Measurements from ENCODE around the gene IGFBP4.
"Not testable (repeated sequence)": the region's sequence is repeated elsewhere in the genome, so short reads cannot be mapped to it uniquely, and the experiment has no call there.

Gene IGFBP4

DNA sequence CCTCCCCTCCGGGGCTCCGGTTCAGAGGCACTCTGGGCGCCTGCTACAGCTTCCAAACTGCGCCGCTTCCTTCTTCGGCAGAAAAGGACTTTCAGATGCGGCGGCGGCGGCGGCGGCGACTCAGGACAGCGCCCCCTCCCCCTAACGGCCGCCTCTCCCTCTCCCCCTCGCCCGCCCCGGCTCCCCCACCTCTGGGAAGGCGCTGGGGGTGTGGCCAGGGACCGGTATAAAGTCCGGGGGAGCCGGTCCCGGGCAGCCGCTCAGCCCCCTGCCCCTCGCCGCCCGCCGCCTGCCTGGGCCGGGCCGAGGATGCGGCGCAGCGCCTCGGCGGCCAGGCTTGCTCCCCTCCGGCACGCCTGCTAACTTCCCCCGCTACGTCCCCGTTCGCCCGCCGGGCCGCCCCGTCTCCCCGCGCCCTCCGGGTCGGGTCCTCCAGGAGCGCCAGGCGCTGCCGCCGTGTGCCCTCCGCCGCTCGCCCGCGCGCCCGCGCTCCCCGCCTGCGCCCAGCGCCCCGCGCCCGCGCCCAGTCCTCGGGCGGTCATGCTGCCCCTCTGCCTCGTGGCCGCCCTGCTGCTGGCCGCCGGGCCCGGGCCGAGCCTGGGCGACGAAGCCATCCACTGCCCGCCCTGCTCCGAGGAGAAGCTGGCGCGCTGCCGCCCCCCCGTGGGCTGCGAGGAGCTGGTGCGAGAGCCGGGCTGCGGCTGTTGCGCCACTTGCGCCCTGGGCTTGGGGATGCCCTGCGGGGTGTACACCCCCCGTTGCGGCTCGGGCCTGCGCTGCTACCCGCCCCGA is at the start of gene IGFBP4:
Gene IGFBP4, plus strand, starts transcription at position 255 of the 792 bp plus-strand sequence. Its CDS starts 286 bp downstream, at position 541.
- peak; percentile 69 for DNase-seq

DNA sequence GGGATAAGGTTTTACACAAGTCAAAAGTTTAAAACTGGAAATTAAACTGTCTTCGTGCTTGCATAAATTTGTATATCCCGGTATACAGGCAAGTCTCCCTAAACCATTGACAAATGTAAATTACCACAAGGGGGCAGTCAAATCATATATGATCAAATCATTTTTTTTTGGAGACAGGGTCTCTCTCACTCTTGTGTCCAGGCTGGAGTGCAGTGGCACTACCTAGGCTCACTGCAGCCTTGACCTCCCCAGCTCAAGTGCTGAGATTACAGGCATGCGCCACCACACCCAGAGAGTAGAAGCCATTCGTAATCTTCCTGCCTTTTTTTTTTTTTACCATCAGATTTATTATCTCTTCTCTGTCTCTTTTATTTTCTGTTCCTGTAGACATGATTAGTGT is 44.1 kb upstream of the IGFBP4 start:
- no peak for DNase-seq

DNA sequence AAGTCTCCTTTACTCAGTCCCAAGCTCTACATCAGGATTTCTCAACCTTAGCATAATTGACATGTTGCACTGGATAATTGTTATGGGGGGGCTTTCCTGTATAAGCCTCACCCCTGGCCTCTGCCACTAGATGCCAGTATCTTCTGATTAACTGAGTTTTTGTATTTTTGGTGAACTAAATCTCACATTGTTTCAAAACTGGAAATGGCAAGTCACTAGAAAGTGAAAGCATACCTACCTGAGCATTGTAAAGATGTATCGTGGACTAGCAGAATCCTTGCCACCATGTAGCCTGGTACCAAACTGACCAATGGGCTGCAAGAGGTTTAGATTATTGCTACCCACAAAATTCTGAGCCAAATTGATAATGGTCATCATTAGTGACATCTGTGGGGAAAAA is 40.6 kb upstream of the IGFBP4 start:
- DNase-seq, result no peak

DNA sequence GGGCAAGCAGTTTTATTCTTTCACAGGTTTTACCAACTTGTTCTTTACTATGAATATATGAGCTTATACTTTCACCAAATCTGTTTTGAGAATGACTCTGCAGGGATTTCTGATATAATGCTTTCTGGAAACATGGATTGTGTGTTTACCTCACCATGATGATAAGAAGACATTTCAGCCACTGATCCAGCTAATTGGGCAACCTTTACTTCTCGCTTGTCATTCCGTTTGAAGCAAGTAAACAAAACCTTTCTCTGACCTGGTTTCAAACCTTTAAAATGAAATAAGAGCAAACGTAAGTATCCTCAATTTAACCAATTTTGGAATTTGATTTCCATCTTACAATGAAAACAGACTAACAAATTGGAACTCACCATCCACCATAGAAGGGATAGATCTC is 39.2 kb upstream of the IGFBP4 start:
- no peak for DNase-seq

DNA sequence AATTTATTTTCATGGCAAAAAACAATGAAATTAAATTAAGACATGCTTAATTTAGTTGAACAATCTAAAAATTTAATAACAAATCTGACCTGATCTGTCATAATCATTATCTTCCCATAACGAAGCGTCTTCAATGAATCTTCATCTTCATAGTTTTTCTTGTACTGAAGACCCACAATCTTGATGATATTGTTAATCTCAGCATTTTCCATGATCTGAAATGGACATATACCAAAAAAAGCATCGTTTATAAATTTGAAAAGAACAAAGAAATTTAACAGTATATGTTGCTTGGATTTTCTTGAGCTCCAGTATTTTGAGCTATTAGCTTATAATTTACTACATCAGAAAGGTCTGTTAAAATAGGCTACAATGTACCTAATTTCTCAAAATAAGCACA is 35.8 kb upstream of the IGFBP4 start:
- DNase-seq, result no peak

DNA sequence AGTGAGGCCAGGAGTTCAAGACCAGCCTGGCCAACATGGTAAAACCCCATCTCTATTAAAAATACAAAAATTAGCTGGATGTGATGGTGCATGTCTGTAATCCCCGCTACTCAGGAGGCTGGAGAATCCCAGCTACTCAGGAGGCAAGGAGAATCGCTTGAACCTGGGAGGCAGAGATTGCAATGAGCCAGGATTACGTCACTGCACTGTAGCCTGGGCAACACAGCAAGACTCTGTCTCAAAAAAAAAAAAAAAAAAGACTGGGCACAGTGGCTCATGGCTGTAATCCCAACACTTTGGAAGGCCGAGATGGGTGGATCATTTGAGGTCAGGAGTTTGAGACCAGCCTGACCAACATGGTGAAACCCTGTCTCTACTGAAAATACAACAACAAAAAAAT is 33.7 kb upstream of the IGFBP4 start:
- DNase-seq, result not testable (repeated sequence)

DNA sequence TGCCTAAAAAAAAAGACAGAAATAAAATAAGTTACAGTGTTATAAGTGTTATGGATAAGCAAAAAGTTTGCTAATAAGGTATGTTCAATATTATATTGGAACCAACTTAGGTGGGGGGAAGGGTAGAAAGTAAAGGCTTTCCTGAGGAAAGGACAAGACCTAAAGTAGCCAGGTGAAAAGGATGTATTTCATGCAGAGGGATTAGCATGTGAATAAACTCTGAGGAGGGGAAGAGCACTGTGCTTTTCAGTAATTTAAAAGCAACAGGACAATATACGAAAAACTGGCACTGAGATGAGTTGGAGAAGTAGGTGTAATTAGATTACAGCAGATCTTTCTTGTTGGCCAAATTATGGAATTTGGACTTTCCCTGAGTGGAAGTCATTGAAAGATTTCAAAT is 33.2 kb upstream of the IGFBP4 start:
- no peak for DNase-seq

DNA sequence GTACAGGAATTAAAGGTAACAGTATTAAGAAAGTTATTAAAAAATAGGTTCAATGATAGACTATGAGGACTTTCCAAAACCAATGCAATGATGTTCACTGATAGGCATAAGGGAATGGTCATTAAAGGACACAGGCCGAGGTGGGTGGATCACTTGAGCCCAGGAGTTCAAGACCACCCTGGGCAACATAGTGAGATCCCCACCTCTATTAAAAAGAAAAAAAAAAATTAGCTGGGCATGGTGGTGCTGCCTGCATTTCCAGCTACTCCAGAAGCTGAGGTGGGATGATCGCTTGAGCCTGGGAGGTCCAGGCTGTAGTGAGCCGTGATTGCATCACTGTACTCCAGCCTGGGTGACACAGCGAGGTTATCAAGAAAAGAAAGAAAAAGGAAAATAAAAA is 31.4 kb upstream of the IGFBP4 start:
- no peak for DNase-seq

DNA sequence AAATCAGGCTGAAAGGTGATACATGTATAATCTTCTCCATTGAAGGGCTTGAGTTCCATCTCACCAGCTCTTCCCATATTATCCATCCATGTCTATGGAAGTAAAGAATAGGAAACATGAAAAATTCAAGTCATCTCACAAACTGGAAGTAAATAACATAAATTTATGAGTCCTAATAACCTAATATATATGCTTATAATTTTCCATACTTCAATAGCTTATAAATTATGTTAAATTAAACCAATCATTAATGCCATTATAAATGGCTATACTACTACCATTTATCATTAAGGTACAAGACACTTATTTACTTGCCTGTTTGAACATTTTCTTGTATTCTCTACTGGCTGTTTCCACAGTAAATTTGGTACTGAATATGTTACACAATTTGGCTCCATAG is 30.4 kb upstream of the IGFBP4 start:
- DNase-seq, result no peak

DNA sequence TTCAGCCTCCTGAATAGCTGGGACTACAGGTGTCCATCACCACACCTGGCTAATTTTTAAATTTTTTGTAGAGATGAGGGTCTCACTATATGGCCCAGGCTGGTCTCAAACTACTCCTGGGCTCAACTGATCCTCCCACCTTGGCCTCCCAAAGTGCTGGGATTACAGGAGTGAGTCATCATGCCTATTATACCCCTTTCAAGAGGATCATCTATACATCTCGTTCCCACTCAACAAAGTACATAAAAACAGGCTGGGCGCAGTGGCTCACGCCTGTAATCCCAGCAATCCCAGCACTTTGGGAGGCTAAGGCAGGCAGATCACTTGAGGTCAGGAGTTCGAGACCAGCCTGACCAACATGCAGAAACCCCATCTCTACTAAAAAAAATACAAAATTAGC is 28.9 kb upstream of the IGFBP4 start:
- DNase-seq, result not testable (repeated sequence)

DNA sequence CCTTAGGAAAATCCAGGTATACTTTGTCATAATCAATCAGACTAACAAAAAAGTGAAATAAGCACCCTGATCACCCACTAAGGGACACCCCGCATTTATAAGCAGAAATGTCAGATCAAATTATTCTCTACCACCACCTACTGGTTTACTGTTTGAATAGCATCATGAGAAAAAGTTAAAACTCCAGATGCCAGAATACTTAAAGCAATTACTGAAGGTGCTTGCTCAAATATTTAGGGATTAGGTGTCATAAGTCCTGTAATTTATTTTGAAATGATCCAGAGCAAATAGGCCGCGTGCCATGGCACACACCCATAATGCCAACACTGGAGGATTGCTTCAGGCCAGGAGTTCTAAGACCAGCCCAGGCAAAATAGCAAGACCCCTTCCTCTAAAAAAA is 27.9 kb upstream of the IGFBP4 start:
- DNase-seq, result no peak

DNA sequence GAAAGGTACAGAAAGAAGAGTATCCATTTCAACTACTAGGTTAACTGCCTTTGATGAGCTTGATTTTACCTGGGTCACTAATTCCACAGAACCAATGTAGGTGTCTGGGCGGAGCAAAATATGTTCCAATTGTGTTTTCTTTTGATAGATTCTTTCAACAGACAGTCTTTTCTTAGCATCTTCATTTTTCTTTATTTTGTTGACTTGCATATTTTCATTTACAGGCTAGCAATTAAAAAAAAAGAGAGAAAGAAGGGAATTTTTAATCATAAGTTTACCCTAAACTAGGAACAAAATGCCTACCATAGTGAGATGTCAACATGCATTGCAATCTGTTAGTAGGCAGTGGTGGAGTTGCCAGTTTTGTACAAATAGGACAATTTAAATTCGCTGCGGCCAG is 26.6 kb upstream of the IGFBP4 start:
- no peak for DNase-seq

DNA sequence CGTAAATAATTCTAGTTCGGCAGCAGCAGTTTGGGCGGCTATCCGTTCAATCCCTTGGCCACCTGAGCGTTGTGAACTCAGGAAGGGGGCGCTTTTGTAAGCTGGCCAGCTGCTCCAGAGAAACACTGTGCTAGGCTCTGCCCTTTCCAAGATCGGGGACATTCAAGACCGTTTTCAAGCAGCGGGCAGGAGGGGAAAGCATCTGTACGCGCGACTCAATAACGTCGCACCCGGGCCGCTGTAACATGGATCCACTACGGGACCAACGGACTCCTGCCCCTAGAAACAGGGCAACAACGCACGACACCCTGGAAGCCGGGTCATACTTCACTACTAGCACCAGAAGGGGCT is 26.0 kb upstream of the IGFBP4 start:
- DNase-seq, result no peak

DNA sequence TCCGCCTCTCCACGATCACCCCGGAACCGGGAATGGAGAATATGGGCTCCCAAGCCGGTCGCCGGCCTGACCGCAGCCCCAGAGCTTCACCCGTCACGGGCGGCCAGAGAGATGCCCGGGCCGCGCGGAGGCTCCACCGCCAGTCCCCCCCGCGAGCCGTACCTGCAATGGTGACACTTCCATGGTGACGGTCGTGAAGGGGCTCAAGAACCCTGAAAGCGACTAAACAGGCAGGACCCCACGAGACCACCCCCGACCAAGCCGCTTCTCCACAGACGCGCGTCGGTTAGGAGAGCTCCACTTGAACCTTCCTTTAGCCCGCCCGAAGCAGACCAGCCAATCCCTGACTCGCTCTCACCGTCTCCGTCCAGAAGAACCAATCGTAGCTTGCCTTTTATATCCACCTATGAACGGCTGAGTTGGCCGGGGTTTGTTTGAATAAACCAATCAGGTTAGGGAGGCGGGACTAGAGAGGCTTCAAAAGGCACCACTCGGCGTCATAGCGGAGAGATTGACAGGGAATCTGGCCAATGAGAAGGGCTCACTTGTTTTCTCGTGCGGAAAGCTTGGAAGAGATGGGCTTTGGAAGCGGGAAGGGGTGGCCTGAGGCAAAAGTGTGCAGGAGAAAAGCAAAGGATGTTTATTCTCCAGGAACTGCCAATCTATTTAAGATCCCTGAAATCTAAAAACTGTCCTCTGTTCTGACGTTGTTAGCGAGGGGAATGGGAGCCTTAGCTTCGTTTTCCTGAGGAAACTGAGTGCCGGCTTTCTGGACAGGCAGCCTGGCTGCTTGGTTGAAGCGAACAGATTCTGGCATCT is 25.4 kb upstream of the IGFBP4 start, which contains the start of gene TOP2A:
Gene TOP2A, minus strand, starts transcription at position 288 of the 819 bp plus-strand sequence. Its CDS starts 105 bp downstream, at position 183.
- DNase-seq, result peak; percentile 93

DNA sequence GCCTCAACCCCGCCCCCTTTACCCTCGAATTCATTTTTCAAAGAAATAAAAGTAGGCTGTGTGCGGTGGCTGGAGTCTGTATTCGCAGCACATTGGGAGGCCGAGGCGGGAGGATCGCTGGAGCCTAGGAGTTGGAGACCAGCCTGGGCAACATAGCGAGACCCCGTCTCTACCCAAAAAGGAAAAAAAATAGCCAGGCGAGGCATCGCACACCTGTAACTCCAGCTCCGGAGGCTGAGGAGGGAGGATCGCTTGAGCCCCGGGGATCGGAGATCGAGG is 24.9 kb upstream of the IGFBP4 start:
- no peak for DNase-seq

DNA sequence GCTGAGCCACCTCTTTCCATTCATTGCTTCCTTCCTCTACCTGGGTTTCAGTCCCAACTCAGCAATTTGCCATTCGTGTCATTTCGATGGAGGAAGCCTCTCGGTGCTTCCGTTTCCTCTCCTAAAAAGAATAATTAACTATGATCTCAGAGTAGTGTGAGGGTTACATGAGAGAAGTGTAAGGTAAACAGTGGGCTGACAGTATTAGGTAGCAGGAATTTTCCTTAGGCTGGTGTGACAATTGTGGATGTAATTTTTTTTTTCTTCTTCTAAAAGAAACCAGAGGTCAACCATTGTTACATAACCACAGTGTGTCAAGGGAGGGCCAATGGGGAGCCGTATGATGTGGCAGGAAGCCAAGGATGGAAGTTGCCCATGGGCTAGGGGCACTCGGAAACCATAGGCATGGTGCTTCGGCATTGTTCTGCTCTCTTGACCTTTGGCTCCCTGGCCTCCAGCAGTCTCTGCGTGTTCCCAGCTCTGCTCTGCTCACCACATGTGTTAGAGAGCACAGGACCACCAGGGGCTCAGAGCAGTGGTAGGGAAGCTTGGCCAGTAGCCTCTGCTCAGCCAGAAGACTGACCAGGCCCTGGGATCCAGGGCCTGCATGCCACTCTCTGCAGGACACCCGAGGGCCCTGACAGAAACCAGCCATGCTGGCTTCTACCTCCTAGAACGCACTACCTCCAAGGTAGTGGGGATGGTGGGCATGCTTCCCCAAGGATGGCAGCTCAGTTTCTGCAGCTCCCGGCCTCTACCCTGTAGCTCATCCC is 23.5 kb upstream of the IGFBP4 start:
- DNase-seq, result no peak

DNA sequence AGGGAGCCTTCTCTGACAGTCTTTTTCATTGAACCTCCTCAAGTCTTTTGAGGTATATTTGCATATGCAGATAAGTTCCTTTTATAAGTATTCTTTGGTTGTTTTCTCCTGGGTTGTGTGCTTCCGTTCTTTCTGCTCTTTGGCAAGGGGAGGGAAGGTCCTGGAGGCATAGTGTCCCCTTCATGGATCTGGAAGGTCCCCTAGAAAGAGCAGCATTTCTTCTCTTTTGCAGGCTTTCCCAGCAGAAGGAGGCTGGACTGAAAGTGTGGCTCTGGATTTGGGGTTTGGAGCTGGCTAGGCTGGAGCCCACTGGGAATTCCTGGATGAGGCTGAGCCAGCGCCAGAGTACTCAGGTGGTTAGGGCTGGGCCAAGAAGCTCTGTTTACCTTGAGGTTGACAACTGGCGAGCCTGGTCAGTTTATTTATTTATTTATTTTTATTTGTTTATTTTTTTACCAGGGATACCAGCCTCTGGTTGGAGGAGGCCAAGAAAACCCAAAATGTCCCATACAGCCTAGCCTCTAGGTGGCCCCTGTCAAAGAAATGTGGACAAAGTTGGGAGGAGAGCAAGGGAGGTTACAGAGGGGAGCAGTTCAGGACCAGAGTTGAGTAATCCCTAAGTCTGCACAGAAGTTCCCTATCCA is 20.1 kb upstream of the IGFBP4 start:
- DNase-seq, result no peak

DNA sequence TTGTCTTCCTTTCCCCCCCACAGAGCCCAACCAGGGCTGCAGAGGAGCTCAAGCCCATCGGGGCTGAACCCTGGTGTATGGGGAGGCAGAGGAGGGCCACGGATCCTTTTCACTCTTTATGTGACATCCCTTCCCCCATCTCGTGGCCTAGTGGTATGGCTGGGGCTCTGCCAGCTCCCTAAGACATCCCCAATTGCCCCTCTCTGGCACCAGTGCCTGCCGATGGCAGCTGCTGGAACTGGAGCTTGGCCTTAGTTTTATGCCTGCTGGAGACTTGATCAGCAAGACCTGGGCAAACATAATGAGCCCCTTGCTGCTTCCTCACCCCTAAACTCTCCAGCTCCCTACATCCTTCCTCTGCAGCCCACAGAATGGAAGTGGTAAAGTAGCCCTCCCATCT is 17.5 kb upstream of the IGFBP4 start:
- DNase-seq, result no peak

DNA sequence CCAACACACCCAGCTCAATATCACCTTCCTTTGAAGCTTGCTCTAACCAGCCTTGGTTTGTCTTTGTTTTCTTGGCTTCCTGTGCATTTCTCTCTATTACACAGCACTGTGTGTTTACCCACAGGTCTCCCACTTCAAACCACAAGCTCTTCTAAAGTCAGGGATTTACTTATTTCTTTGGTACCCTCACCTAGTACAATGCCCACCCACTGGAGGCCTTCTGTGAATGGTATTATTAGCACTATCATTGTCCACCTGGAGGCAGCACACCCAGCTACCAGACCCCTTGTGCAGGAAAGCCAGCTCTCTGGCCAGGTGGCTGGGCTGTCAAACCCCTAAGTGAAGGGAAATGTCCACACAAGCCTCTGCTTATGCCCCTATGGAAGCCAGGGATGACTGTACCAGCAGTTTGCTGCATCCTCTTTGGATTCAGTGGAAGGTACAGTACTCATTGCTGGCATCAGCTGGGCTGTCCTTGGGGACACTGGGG is 16.2 kb upstream of the IGFBP4 start:
- DNase-seq, result no peak

DNA sequence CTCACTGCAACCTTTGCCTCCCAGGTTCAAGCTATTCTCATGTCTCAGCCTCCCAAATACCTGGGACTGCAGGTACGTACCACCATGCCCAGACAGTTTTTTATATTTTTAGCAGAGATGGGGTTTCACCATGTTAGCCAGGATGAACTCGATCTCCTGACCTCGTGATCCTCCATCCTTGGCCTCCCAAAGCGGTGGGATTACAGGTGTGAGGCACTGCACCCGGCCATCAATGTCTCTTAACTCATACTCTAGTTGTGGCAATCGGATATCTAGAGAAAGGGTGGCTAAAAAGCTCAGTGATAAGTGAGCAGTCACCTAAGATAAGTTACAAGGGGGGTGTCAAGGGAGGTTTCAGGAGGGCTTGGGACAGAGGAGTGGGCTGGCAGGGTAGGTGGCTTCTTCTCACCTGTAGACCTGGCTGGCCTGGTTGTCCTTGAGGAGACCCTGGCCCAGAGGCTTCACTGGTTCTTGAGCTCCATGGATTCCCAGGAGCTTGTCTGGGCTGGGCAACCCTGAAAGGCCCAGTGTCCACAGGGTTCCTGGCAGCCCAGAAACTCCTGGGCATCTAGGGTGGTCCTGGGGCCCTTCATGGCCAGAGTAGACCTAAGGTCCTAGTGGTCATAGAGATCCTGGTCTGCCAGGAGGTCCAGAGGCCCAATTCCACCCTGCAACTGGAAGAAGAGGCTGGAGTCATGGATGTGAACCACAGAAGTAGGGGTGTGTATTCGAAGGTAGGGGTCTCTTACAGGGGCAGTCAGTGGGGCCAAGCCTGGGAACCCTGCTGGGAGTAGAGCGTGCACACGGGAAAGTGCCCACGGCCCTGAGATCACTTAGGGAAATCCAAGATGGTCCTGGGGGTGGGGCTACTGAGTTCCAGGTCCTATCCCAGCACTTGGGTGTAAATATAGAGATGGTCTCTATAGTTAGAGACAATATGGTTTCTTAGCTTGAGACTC is 12.7 kb upstream of the IGFBP4 start:
- no peak for DNase-seq

DNA sequence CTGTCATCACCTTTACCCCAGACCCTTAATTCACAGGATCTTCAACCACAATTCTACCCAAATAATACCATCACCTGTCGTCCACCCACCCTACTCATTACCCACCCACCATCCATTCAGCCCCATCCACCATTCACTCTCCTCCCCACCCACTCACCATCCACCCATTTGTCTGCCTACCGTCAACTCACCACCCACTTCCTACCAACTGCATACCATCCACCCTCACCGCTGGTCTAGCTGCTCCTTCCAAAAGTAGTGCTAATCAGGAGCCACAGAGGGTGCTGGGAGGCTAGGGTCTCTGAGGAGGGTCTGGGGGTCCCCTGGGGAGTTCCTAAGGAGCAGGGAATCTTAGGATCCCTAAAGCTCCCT is 12.0 kb upstream of the IGFBP4 start:
- DNase-seq, result no peak
